Measurements from ENCODE around the gene ANP32B. TPM values are rescaled to one million over a fixed set of nuclear protein-coding genes. Genes with fewer than 3 reads are reported as not detected.
"Not testable (repeated sequence)": the region's sequence is repeated elsewhere in the genome, so short reads cannot be mapped to it uniquely, and the experiment has no call there.

ANP32B gene
- total RNA-seq, 1 donor from 2014 or later: 18.8 TPM

GRCh38 chr9:97944612-97945011 is 38.5 kb upstream of the ANP32B start:
- H3K27ac ChIP-seq (ENCODE audit: low read depth, low read length): no peak overlapping the region
- no peaks in the 10 kb centered on the region for H3K9me3 ChIP-seq (ENCODE audit: control insufficient read depth in 3 of 3, low read length in 3 of 3)
- H3K9ac ChIP-seq (ENCODE audit: low read depth in 1 of 3, low read length in 3 of 3): no peak overlapping the region
- no peaks in the 10 kb centered on the region for H3K36me3 ChIP-seq (ENCODE audit: control insufficient read depth in 3 of 3, insufficient read depth in 3 of 3, low read length in 3 of 3)
- H3K27me3 ChIP-seq (ENCODE audit: control insufficient read depth in 3 of 3, insufficient read depth in 3 of 3, low read length in 3 of 3): peaks cover 0 to 5% (median 3%) of the 10 kb centered on the region in 3 donors
- no peak overlapping the region for H3K4me3 ChIP-seq (ENCODE audit: low read length in 3 of 3)
- no peaks in the 10 kb centered on the region for H3K4me1 ChIP-seq (ENCODE audit: control insufficient read depth in 3 of 3, insufficient read depth in 3 of 3, low read length in 3 of 3)

DNA sequence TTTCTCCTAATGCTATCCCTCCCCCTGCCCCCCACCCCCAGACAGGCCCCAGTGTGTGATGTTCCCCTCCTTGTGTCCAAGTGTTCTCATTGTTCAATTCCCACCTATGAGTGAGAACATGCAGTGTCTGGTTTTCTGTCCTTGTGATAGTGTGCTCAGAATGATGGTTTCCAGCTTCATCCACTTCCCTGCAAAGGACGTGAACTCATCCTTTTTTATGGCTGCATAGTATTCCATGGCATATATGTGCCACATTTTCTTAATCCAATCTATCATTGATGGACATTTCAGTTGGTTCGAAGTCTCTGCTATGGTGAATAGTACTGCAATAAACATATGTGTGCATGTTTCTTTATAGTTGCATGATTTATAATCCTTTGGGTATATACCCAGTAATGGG is 37.7 kb upstream of the ANP32B start:
- not testable (repeated sequence) for H3K27me3 ChIP-seq (ENCODE audit: control insufficient read depth in 3 of 3, insufficient read depth in 3 of 3, low read length in 3 of 3); H3K36me3 ChIP-seq (ENCODE audit: control insufficient read depth in 3 of 3, insufficient read depth in 3 of 3, low read length in 3 of 3); H3K27ac ChIP-seq (ENCODE audit: low read depth, low read length); H3K9me3 ChIP-seq (ENCODE audit: control insufficient read depth in 3 of 3, low read length in 3 of 3); H3K4me3 ChIP-seq (ENCODE audit: low read length in 3 of 3); H3K9ac ChIP-seq (ENCODE audit: low read depth in 1 of 3, low read length in 3 of 3); H3K4me1 ChIP-seq (ENCODE audit: control insufficient read depth in 3 of 3, insufficient read depth in 3 of 3, low read length in 3 of 3)

DNA sequence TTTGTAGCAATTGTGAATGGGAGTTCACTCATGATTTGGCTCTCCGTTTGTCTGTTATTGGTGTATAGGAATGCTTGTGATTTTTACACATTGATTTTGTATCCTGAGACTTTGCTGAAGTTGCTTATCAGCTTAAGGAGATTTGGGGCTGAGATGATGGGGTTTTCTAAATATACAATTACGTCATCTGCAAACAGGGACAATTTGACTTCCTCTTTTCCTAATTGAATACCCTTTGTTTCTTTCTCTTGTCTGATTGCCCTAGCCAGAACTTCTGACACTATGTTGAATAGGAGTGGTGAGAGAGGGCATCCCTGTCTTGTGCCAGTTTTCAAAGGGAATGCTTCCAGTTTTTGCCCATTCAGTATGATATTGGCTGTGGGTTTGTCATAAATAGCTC is 36.0 kb upstream of the ANP32B start:
- H3K27ac ChIP-seq (ENCODE audit: low read depth, low read length); H3K4me1 ChIP-seq (ENCODE audit: control insufficient read depth in 3 of 3, insufficient read depth in 3 of 3, low read length in 3 of 3); H3K4me3 ChIP-seq (ENCODE audit: low read length in 3 of 3); H3K36me3 ChIP-seq (ENCODE audit: control insufficient read depth in 3 of 3, insufficient read depth in 3 of 3, low read length in 3 of 3); H3K9me3 ChIP-seq (ENCODE audit: control insufficient read depth in 3 of 3, low read length in 3 of 3); H3K9ac ChIP-seq (ENCODE audit: low read depth in 1 of 3, low read length in 3 of 3); H3K27me3 ChIP-seq (ENCODE audit: control insufficient read depth in 3 of 3, insufficient read depth in 3 of 3, low read length in 3 of 3): not testable (repeated sequence)

DNA sequence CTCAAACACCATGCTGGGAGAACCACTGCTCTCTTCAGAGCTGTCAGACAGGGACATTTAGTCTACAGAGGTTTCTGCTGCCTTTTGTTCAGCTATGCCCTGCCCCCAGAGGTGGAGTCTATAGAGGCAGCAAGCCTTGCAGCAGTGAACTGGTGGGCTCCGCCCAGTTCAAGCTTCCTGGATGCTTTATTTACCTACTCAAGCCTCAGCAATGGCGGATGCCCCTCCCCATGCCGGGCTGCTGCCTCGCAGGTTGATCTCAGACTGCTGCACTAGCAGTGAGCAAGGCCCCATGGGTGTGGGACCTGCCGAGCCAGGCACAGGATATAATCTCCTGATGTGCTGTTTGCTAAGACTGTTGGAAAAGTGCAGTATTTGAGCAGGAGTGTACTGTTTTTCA is 32.3 kb upstream of the ANP32B start:
- not testable (repeated sequence) for H3K27me3 ChIP-seq (ENCODE audit: control insufficient read depth in 3 of 3, insufficient read depth in 3 of 3, low read length in 3 of 3); H3K9ac ChIP-seq (ENCODE audit: low read depth in 1 of 3, low read length in 3 of 3); H3K9me3 ChIP-seq (ENCODE audit: control insufficient read depth in 3 of 3, low read length in 3 of 3)

DNA sequence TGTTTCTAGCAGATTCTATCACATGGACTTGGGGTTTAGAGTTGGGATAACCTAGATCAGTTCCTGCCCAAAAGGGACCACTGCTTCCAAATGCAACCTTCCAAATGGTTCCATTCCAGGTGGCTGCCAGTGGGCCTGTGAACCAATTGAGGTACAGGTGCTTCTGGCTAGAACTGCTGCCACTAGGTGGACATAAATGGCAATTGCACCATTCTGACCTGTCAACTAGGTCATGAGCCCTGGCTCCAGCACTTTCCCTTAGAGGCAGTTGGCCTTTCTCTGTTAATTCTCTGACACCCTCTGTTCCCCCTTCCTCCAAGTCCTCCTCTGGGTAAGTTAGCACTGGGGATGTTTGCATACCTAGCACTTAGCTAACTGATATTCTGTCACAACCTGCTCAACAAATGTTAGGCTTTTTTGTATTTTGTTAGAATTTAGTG is 28.6 kb upstream of the ANP32B start:
- Histone ChIP-seq H3K9ac (ENCODE audit: low read depth in 1 of 3, low read length in 3 of 3) (no peak overlapping the region), H3K27me3 (ENCODE audit: control insufficient read depth in 3 of 3, insufficient read depth in 3 of 3, low read length in 3 of 3) (peaks cover 0 to 4% (median 0%) of the 10 kb centered on the region in 3 donors), H3K4me1 (ENCODE audit: control insufficient read depth in 3 of 3, insufficient read depth in 3 of 3, low read length in 3 of 3) (no peaks in the 10 kb centered on the region), H3K4me3 (ENCODE audit: low read length in 3 of 3) (no peak overlapping the region), H3K27ac (ENCODE audit: low read depth, low read length) (no peak overlapping the region), H3K36me3 (ENCODE audit: control insufficient read depth in 3 of 3, insufficient read depth in 3 of 3, low read length in 3 of 3) (no peaks in the 10 kb centered on the region), H3K9me3 (ENCODE audit: control insufficient read depth in 3 of 3, low read length in 3 of 3) (no peaks in the 10 kb centered on the region)

More for the DNA sequence above, 32.3 kb upstream of the ANP32B start:
- H3K27ac ChIP-seq (ENCODE audit: low read depth, low read length); H3K4me1 ChIP-seq (ENCODE audit: control insufficient read depth in 3 of 3, insufficient read depth in 3 of 3, low read length in 3 of 3); H3K4me3 ChIP-seq (ENCODE audit: low read length in 3 of 3); H3K36me3 ChIP-seq (ENCODE audit: control insufficient read depth in 3 of 3, insufficient read depth in 3 of 3, low read length in 3 of 3): not testable (repeated sequence)

DNA sequence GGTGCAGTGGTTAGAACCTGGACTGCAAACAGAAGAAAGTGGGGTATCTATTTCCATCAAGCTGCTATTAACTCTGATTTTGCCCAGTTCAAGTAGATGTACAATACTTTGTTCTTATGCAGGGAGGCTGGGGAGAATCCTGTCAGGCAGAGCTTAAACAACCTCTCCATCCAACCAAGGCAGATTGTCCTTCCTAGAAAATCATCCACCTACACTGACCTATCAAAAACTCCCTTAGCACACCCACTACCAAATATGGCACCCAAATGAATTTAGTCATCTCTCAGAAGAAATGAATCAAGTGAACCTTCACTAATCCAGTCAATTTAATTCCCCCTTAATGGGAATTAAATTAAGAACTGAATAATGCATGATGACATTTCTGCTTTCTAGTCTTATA is 26.8 kb upstream of the ANP32B start:
- Histone ChIP-seq H3K4me1 (ENCODE audit: control insufficient read depth in 3 of 3, insufficient read depth in 3 of 3, low read length in 3 of 3) (no peaks in the 10 kb centered on the region), H3K9ac (ENCODE audit: low read depth in 1 of 3, low read length in 3 of 3) (no peak overlapping the region), H3K36me3 (ENCODE audit: control insufficient read depth in 3 of 3, insufficient read depth in 3 of 3, low read length in 3 of 3) (no peaks in the 10 kb centered on the region), H3K27ac (ENCODE audit: low read depth, low read length) (no peak overlapping the region), H3K4me3 (ENCODE audit: low read length in 3 of 3) (no peak overlapping the region), H3K9me3 (ENCODE audit: control insufficient read depth in 3 of 3, low read length in 3 of 3) (no peaks in the 10 kb centered on the region), H3K27me3 (ENCODE audit: control insufficient read depth in 3 of 3, insufficient read depth in 3 of 3, low read length in 3 of 3) (no peaks in the 10 kb centered on the region)

GRCh38 chr9:97958812-97959511 is 24.2 kb upstream of the ANP32B start:
- Histone ChIP-seq H3K36me3 (ENCODE audit: control insufficient read depth in 3 of 3, insufficient read depth in 3 of 3, low read length in 3 of 3) (no peaks in the 10 kb centered on the region), H3K27me3 (ENCODE audit: control insufficient read depth in 3 of 3, insufficient read depth in 3 of 3, low read length in 3 of 3) (no peaks in the 10 kb centered on the region), H3K9me3 (ENCODE audit: control insufficient read depth in 3 of 3, low read length in 3 of 3) (no peaks in the 10 kb centered on the region), H3K4me1 (ENCODE audit: control insufficient read depth in 3 of 3, insufficient read depth in 3 of 3, low read length in 3 of 3) (peaks cover 0 to 9% (median 6%) of the 10 kb centered on the region in 3 donors), H3K27ac (ENCODE audit: low read depth, low read length) (no peak overlapping the region), H3K9ac (ENCODE audit: low read depth in 1 of 3, low read length in 3 of 3) (no peak overlapping the region), H3K4me3 (ENCODE audit: low read length in 3 of 3) (no peak overlapping the region)

DNA sequence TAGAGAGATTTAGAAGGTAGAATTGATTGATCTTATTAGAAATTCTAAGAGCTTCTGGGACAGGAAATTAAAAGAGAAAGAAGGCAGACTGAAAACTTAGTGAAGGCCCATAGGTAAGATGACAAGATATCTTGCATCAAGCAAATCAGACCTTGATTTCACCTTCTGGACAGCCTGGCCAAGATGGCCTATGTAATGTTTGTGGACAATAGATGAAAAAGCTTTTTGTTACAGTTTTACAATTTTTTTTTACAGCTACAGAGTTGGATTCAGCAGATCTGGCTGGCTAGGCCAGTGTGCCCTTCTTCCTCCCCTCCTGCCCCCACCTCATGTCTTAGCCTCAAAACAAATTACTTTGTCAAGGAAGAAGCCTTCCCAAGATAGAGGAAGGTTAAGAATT is 23.6 kb upstream of the ANP32B start:
- Histone ChIP-seq H3K9ac (ENCODE audit: low read depth in 1 of 3, low read length in 3 of 3) (no peak overlapping the region), H3K9me3 (ENCODE audit: control insufficient read depth in 3 of 3, low read length in 3 of 3) (no peaks in the 10 kb centered on the region), H3K4me1 (ENCODE audit: control insufficient read depth in 3 of 3, insufficient read depth in 3 of 3, low read length in 3 of 3) (peaks cover 0 to 9% (median 6%) of the 10 kb centered on the region in 3 donors), H3K27ac (ENCODE audit: low read depth, low read length) (no peak overlapping the region), H3K36me3 (ENCODE audit: control insufficient read depth in 3 of 3, insufficient read depth in 3 of 3, low read length in 3 of 3) (no peaks in the 10 kb centered on the region), H3K27me3 (ENCODE audit: control insufficient read depth in 3 of 3, insufficient read depth in 3 of 3, low read length in 3 of 3) (no peaks in the 10 kb centered on the region), H3K4me3 (ENCODE audit: low read length in 3 of 3) (no peak overlapping the region)

- not testable (repeated sequence) for H3K4me1 ChIP-seq (ENCODE audit: control insufficient read depth in 3 of 3, insufficient read depth in 3 of 3, low read length in 3 of 3); H3K36me3 ChIP-seq (ENCODE audit: control insufficient read depth in 3 of 3, insufficient read depth in 3 of 3, low read length in 3 of 3); H3K9me3 ChIP-seq (ENCODE audit: control insufficient read depth in 3 of 3, low read length in 3 of 3); H3K27ac ChIP-seq (ENCODE audit: low read depth, low read length); H3K27me3 ChIP-seq (ENCODE audit: control insufficient read depth in 3 of 3, insufficient read depth in 3 of 3, low read length in 3 of 3); H3K9ac ChIP-seq (ENCODE audit: low read depth in 1 of 3, low read length in 3 of 3); H3K4me3 ChIP-seq (ENCODE audit: low read length in 3 of 3)
Measured at GRCh38 chr9:97960678-97961328, 22.3 kb upstream of the ANP32B start.

DNA sequence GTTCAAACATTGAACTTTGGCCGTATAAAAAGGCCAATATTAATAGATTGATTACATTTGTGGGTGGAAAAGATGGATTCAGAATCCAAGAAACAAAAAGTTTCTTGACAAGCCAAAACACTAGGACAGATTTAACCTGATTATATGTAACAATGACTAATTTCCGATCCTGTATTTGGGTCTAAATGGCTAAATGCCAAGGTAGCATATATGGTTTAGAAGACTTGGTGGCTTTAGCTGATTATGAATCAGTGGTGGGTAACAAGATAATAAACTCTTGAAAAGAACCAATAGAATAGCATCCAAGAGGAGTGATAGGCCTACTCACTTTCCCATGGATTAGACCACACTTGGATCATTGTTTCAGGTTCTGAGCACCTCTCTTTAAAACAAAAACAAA is 21.8 kb upstream of the ANP32B start:
- Histone ChIP-seq H3K27me3 (ENCODE audit: control insufficient read depth in 3 of 3, insufficient read depth in 3 of 3, low read length in 3 of 3) (peaks cover 0 to 3% (median 0%) of the 10 kb centered on the region in 3 donors), H3K36me3 (ENCODE audit: control insufficient read depth in 3 of 3, insufficient read depth in 3 of 3, low read length in 3 of 3) (no peaks in the 10 kb centered on the region), H3K9me3 (ENCODE audit: control insufficient read depth in 3 of 3, low read length in 3 of 3) (no peaks in the 10 kb centered on the region), H3K9ac (ENCODE audit: low read depth in 1 of 3, low read length in 3 of 3) (no peak overlapping the region), H3K4me1 (ENCODE audit: control insufficient read depth in 3 of 3, insufficient read depth in 3 of 3, low read length in 3 of 3) (peaks cover 0 to 9% (median 6%) of the 10 kb centered on the region in 3 donors), H3K4me3 (ENCODE audit: low read length in 3 of 3) (no peak overlapping the region), H3K27ac (ENCODE audit: low read depth, low read length) (no peak overlapping the region)
